NCI-H1092 treated with DMSO at 0.1 percent for 48 hours (cell line): ENCODE data around the gene ERBB4.

Source experiments
- DNase-seq: peaks from one replicate; lab custom pipeline; 2025; lab: John Stamatoyannopoulos, UW

The ERBB4 gene

DNA sequence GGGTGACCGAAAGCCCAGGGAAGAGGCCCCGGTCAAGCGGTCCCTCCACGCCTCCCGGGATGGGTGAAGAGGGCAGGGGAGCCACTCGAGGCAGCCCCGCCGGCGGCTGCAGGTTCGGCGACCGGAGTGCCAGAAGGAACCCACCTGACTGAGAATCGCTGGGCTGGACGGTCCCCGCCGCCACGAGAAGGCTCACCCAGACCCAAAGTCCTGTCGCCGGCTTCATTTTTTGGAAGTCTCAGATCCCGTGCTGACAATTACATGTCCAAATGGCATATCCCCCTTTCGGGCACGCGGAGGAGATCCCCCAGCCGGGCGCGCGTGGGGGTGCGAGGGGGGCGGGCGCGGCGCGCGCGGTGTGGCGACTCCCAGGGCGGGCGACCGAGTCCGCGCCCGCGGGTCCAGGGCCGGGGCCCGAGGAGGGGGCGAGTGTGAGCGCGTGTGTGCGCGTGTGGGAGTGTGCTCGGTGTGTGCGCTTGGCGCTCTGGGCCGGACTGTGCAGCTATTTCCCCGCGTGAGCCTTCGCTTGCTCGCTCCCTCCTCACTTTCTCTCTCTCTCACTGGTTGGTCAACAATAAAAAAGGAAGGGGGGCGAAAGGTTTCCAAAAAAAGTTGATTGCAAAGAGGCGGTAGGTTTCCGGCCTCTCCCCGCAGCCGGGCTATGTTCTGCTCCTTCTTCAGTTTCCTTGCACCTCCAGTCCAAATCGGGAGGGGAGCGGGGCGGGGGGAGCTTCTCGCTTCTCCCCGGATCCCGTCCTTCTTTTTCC is at the start of gene ERBB4:
Gene ERBB4, minus strand, starts transcription at position 498 of the 767 bp plus-strand sequence. Its CDS starts 272 bp downstream, at position 226.
- no peak for DNase-seq

DNA sequence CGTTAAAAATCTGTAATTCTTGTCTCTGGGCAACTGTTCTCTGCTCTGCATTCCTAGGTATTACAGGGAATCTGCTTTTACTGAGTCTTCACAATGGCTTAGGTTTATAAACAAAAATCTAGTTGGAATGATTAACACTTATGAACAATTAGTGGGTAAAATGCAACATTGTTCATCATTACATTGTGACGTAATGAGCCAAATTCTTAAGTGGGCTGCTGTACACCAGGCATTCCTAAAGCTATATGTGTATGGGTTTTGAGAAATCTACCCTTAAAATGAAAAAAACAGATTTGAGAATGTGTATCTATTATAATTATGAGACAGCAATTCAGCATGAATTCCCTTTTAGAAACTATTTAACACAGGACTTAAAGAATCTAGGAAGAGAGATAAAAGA is 41.5 kb upstream of the ERBB4 start:
- no peak for DNase-seq

DNA sequence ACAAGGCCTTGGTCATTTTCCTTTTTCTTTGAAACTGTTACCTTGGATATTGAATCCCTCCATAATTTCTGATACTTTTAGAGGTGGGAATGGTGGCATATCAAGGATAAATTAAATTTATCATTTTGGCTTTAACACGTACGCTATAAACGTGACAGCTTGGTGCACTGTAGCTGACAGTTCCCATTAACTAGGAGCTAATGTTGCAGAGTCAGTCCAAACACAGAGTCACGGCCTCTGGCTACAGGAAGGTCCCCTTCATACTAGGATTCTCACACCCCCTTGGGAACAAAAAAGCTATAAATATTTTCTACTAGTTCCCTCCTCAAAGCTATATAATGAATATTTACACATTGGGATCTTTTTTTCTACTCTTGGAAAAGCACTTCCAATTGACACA is 17.7 kb upstream of the ERBB4 start:
- no peak for DNase-seq

DNA sequence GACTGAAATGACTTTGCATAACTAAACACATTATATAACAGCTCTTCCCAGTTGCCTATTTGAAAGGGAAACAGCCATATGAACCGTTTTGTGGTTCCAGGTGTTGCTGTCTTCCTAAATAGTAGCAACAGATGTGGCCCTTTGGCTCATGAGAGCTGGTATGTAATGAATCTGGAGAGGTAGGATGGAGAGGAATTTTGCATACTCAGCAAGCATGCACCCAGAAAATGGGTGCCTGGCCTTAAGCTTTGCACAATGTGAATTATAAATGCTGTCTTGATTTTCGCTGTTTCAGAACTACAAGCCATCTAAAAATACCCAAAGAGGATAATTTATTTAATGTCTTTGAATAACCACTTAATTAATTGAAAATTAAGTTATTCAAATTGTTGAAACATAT is 15.6 kb upstream of the ERBB4 start:
- no peak for DNase-seq

- peak; percentile 8 for DNase-seq
Measured at GRCh38 chr2:212549941-212550340, 11.3 kb upstream of the ERBB4 start.

GRCh38 chr2:212549463-212549862 is 10.9 kb upstream of the ERBB4 start:
- DNase-seq, result peak; percentile 15

- DNase-seq, result no peak
Measured at GRCh38 chr2:212548455-212548819, 9.8 kb upstream of the ERBB4 start.

DNA sequence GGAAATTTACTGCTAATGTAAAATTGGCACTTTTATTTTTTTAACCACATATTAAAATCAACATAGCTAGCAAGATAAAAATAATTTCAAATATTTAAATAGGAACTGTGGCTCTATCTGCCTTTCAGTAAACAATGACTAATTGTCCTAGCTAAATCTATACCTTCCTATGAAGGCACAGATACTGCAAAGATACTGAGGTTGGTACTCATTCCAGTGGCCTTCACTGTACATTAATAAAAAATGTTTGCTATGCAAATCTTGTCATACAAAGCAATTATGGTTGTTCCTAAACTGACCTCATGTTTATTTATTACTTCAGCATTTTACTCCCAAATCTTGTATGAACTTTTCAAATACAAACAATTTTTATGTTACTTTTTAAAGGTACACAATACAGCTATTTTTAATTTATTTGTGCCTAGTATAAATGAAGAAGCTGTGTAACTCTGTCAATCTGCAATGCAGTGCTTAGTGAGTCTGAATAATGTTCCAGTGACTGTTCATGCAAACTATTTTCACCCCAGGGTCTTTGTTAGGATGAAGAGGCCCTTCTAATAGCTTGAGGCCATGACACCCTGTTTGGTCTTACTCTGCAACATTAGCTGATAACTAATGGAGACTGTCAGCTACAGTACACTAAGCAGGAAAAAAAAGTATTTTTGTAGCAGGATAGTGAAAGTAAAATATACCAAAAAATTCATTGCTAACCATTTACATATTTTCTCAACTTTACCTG is 9.3 kb upstream of the ERBB4 start:
- no peak for DNase-seq

- DNase-seq, result no peak
Measured at GRCh38 chr2:212546669-212547068, 8.1 kb upstream of the ERBB4 start.

GRCh38 chr2:212540341-212540740 is 1.7 kb upstream of the ERBB4 start:
- no peak for DNase-seq

DNA sequence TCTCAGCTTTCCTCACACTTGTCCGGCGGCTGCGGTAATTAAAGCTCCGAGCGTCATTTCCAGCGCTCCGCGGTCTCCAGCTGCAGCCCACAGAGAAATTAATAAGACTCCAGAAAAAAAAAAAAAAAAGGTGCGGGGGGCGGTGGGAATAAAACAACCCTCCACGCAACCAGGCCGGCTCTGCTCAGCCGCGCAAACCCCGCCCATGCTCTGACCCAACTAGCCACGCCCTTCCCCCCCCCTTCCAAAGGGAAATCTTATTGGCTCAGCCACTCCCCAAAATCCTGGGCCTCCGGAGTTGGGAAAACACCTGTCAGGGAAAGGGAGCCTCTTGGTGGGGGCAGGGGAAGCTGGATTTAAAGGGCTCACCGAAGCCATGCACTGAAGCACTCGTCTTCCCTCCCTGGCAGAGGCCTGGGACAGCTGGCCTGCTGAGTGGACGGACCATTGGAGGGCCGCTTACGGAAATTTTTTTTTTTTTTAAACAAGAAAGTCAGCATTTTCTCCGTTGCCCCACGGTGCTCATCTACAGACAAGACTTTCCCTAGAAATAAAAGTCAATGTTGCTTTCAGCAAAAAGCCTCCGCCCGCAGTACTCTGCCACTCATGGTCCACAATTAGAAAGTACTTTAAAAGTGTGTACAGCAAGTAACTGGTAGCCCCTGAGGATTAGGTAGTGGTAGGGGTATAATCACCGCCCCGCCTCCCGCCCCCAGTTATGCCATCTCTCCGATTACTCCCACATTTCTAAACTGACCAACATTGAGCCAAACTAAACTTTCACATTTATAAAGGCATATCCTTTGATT is 674 bp upstream of the ERBB4 start:
- DNase-seq, result no peak

DNA sequence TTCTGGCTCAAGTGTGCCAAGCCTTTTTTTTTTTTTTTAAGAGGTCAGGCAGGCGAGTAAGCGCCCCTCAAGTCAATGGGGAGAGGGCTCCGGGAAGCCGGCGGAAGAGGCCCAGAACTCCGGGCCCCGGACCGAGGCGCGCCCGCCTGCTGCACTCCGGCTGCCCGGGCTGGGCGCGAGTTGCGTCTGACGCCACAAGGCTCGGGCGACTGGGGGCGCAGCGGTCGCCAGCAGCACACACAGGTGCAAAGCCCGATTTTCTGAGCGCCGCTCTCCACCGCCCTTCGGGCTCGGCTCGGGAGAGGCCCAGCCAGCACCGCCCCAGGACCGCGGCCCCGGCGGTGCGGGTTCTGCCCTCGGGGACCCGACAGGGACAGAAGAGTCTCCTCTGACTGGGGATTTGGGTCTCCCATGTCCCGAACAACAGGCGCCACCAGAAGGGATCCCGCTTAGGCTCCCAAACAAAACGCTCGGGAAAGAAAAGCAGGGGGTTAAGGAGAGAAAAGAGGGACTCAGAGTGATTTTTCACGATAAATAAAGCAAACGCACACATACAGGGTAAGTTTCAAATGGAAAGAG is 787 bp downstream of the ERBB4 start:
- DNase-seq, result peak; percentile 18

DNA sequence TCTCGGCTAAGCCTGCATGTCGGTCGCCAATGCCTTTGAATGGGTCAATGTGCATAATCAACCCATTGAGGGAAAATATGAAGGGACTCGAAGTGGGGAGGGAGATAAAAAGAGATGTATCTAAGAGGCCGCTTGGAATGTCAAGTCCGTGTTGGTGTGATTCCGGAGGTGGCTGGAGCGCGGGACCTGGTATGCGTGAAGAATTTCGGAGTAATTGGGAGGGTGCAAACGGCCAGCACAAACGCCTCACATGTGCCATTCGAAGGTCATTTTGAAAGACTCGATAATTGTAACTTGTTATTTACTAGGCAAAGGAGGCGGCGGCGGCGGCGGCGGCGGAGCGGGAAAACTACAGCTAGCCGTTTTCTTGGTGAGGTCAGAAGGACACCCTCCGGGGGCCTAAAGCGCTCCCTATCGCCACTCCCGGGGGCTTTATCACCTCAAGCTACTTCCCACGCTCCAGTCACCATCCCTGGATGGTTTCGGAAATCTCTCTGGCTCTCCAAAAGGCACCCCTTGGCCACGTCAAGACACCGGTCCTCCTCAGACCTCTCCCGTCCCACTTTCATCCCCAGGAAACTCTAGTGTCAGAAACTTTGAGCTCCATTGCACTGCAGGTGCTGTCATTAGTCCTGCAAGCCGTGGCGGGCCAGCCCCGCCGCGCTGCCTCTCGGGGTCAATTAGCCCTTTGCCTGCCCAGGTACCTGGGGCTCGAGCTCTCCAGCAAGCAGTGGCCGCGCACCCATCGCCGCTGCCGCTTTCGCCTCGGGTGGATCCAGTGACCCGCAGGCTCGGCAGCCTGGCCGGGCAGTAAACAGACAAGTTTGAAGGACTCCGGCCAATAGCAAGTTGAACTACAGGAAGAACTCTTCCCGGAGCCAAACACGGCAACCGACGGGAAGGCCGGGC is 1.5 kb downstream of the ERBB4 start:
- DNase-seq, result no peak

GRCh38 chr2:212535996-212536816 is 2.4 kb downstream of the ERBB4 start:
- no peak for DNase-seq

GRCh38 chr2:212534336-212534735 is 4.3 kb downstream of the ERBB4 start:
- no peak for DNase-seq

GRCh38 chr2:212532585-212532984 is 6.0 kb downstream of the ERBB4 start:
- DNase-seq, result no peak

GRCh38 chr2:212532087-212532486 is 6.5 kb downstream of the ERBB4 start:
- DNase-seq, result no peak

GRCh38 chr2:212531499-212531898 is 7.1 kb downstream of the ERBB4 start:
- DNase-seq, result no peak

DNA sequence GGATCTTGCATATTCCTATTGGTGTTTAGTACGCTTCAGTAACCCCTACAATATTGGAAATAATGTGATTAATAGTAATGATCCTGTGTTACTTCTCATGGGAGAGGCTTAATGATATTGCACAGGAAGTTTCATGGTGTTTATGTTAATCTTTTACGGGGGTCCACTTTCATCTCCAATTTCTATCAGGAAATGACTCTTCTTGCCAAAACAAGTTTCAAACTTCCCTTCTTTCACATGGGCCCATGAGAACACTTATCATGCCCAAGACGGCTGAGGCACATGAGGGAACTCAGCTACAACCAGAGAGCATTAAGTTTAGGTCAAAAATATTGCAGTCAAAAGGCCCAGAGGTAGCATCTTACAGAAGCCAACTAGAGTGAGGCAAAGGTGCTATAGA is 7.6 kb downstream of the ERBB4 start:
- no peak for DNase-seq

DNA sequence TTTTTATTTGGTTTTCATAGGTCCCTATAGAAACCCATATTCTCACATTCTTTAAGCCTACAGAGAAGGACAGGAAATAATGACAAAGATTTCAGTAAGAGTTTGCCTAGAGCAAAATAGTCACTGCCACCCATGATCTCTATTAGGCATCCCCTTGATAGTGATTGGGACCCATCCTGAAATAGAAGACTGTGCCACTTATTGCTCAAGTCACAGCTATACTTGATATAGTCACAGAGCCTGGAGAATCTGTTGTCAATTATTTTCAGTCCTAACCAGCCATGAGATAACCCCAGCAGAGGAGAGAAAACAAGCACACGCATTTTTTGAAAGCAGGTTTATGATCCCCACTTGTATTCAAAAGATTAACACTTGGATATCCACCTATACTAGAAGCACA is 8.2 kb downstream of the ERBB4 start:
- DNase-seq, result no peak
